Measurements from ENCODE around the gene FUCA1.
"Not testable (repeated sequence)": the region's sequence is repeated elsewhere in the genome, so short reads cannot be mapped to it uniquely, and the experiment has no call there.

The FUCA1 gene

GRCh38 chr1:23867895-23868556 is at the start of gene FUCA1:
TSS of gene FUCA1 (minus strand) at chr1:23868290. CDS start at chr1:23868286, 4 bp downstream.
- peak; percentile 90 for DNase-seq

GRCh38 chr1:23916209-23917131 is 48.4 kb upstream of the FUCA1 start:
- peak; percentile 71 for DNase-seq

GRCh38 chr1:23915466-23915865 is 47.4 kb upstream of the FUCA1 start:
- DNase-seq = no peak

GRCh38 chr1:23914921-23915320 is 46.8 kb upstream of the FUCA1 start:
- no peak for DNase-seq

- no peak for DNase-seq
Observed at GRCh38 chr1:23913212-23913880, 45.3 kb upstream of the FUCA1 start, which contains the start of gene CNR2. TSS of gene CNR2 (minus strand) at chr1:23913362. CDS start at chr1:23875617, 37,745 bp downstream.

- no peak for DNase-seq
Observed at GRCh38 chr1:23911921-23912320, 43.8 kb upstream of the FUCA1 start.

GRCh38 chr1:23910553-23911246 is 42.6 kb upstream of the FUCA1 start:
- no peak for DNase-seq

- DNase-seq = no peak
Observed at GRCh38 chr1:23910144-23910543, 42.1 kb upstream of the FUCA1 start.

GRCh38 chr1:23909412-23909811 is 41.3 kb upstream of the FUCA1 start:
- no peak for DNase-seq

- DNase-seq = no peak
Observed at GRCh38 chr1:23908453-23909341, 40.6 kb upstream of the FUCA1 start.

GRCh38 chr1:23906731-23907130 is 38.6 kb upstream of the FUCA1 start:
- DNase-seq = no peak

GRCh38 chr1:23905461-23906025 is 37.5 kb upstream of the FUCA1 start:
- DNase-seq = no peak

- no peak for DNase-seq
Observed at GRCh38 chr1:23904748-23905357, 36.8 kb upstream of the FUCA1 start.

GRCh38 chr1:23903754-23904153 is 35.7 kb upstream of the FUCA1 start:
- no peak for DNase-seq

GRCh38 chr1:23902321-23903278 is 34.5 kb upstream of the FUCA1 start:
- no peak for DNase-seq

- not testable (repeated sequence) for DNase-seq
Observed at GRCh38 chr1:23900017-23900416, 31.9 kb upstream of the FUCA1 start.

GRCh38 chr1:23899070-23899469 is 31.0 kb upstream of the FUCA1 start:
- DNase-seq = no peak

GRCh38 chr1:23897083-23897482 is 29.0 kb upstream of the FUCA1 start:
- no peak for DNase-seq

- DNase-seq = no peak
Observed at GRCh38 chr1:23896491-23896890, 28.4 kb upstream of the FUCA1 start.

- no peak for DNase-seq
Observed at GRCh38 chr1:23895993-23896392, 27.9 kb upstream of the FUCA1 start.

Measured in right forelimb (tissue), 1 donor.